Measurements from ENCODE around the gene MAMDC4. TPM values are rescaled to one million over a fixed set of nuclear protein-coding genes. Genes with fewer than 3 reads are reported as not detected.
"Not testable (repeated sequence)": the region's sequence is repeated elsewhere in the genome, so short reads cannot be mapped to it uniquely, and the experiment has no call there.

Gene MAMDC4
- total RNA-seq, 1 donor = 0.81 TPM

DNA sequence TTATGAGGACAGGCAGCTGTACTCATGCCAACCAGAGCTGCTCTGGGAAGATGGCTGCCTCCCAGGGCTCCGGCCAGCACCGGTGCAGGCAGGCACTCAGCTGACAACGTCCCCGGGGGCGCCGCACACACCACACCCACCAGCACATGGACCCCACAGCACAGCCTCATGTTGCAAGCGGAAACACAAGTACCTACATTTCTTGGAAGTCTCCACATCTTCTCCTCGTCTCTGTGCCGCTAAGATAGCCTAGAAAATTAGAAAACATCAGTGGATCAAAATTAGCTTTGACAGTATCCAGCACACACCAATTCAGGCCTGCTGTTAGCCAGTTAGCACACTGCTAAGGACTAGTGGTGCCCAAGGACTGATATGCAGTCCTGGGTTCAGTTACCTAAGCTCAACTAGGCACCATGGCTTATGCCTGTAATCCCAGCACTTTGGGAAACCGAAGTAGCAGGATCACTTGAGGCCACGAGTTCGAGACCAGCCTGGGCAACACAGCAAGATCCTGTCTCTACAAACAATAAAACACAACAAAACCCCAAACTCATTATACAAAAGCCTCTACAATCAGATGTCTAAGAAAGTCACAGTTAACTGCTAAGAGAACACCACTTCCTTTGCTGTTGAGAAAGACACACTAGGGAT, 11.6 kb downstream of the MAMDC4 start:
- TF ChIP-seq, protein P1, sequence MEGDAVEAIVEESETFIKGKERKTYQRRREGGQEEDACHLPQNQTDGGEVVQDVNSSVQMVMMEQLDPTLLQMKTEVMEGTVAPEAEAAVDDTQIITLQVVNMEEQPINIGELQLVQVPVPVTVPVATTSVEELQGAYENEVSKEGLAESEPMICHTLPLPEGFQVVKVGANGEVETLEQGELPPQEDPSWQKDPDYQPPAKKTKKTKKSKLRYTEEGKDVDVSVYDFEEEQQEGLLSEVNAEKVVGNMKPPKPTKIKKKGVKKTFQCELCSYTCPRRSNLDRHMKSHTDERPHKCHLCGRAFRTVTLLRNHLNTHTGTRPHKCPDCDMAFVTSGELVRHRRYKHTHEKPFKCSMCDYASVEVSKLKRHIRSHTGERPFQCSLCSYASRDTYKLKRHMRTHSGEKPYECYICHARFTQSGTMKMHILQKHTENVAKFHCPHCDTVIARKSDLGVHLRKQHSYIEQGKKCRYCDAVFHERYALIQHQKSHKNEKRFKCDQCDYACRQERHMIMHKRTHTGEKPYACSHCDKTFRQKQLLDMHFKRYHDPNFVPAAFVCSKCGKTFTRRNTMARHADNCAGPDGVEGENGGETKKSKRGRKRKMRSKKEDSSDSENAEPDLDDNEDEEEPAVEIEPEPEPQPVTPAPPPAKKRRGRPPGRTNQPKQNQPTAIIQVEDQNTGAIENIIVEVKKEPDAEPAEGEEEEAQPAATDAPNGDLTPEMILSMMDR (IDR thresholded peaks at IDR 0.05; ENCODE audit: insufficient read depth, low read length) = no peak
- H3K4me3 ChIP-seq (ENCODE audit: low read depth, low read length) = no peak overlapping the region
- DNase-seq (ENCODE audit: low read depth) = no peak

DNA sequence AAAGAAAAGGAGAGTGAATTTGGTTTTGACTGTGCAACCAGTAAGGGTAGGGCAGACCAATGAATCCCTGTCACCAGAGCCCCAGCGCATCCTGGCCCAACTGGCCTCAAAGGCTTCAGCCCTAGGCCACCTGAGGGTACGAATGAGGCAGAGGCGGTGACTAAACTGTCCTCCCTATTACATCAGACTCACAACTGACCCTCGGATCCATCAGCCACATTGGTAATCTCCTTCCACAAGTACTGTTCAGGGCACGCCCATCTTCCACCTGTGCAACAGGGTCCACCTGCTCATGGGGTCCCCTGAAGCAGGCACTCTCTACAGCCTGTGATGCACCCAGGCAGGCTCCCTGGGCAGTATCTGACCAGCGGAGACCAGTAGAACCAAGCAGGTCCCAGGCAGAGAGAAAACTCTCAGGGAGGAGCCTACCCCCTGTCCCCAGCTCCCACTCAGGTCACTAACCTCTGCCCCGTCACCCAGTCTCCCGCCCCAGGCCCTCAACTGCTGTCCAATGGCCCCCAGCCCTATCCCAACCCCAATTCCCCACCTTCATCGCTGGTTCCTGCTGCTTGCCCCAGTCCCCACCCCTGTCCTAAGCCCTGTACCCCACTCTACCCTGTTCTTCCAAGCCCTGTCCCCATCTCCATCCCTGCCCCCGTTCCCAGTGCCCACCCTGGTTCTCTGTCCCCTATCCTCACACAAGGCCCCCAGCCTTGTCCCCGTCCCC, 13.1 kb downstream of the MAMDC4 start:
- DNase-seq (ENCODE audit: low read depth) = no peak
- TF ChIP-seq, protein P1 (IDR thresholded peaks at IDR 0.05; ENCODE audit: insufficient read depth, low read length) = no peak
- H3K4me3 ChIP-seq (ENCODE audit: low read depth, low read length) = peak overlapping the region; percentile 89

DNA sequence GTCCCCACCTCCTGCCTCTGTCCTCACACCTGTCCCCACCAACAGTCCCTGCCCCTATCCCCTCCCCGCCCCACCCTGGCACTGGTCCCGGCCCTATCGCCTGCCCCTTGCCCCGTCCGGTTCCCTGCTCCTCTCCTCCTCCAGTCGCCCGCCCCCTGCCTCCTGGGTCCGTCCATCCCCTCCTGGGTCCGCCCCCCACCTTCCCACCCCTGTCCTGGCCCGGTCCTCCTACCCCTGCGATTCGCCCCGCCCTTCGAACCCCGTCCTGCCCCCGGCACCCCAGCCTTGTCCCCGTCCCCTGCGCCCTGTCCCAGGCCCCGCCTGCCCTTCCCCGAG, 13.6 kb downstream of the MAMDC4 start:
- no peak for DNase-seq (ENCODE audit: low read depth)
- TF ChIP-seq, protein P1 (IDR thresholded peaks at IDR 0.05; ENCODE audit: insufficient read depth, low read length) = no peak
- peak overlapping the region; percentile 89 for H3K4me3 ChIP-seq (ENCODE audit: low read depth, low read length)

DNA sequence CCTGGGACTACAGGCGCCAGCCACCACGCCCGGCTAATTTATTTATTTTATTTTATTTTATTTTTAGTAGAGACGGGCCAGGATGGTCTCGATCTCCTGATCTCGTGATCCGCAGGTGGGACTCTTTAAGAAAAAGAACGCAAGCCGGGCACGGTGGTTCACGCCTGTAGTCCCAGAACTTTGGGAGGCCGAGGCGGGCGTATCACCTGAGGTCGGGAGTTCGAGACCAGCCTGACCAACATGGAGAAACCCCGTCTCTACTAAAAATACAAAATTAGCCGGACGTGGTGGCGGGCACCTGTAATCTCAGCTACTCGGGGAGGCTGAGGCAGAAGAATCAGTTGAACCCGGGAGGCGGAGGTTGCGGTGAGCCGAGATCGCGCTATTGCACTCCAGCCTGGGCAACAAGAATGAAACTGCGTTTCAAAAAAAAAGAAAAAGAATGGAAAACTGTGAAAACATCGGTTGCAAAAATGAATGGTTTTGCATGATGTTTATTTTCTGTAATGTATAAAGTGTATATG, 14.8 kb downstream of the MAMDC4 start:
- peak overlapping the region; percentile 89 for H3K4me3 ChIP-seq (ENCODE audit: low read depth, low read length)
- not testable (repeated sequence) for DNase-seq (ENCODE audit: low read depth)

DNA sequence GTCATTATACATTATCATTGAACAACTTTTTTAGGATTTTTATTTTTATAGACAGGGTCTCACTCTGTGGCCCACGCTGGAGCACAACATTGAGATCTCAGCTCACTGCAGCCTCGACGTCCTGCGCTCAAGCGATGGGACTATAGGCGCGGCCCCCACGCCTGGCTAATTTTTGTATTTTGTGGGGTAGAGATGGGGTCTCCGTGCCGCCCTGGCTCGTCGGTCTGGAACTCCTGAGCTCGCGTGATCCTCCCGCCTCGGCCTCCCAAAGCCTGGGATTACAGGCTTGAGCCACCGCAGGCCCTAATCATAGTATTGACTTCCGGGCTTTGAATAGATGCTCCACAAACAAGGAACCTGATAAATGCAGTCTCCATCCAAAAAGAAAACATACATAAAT, 15.3 kb downstream of the MAMDC4 start:
- TF ChIP-seq, protein P1 (IDR thresholded peaks at IDR 0.05; ENCODE audit: insufficient read depth, low read length) = no peak
- no peak for DNase-seq (ENCODE audit: low read depth)
- H3K4me3 ChIP-seq (ENCODE audit: low read depth, low read length) = no peak overlapping the region

DNA sequence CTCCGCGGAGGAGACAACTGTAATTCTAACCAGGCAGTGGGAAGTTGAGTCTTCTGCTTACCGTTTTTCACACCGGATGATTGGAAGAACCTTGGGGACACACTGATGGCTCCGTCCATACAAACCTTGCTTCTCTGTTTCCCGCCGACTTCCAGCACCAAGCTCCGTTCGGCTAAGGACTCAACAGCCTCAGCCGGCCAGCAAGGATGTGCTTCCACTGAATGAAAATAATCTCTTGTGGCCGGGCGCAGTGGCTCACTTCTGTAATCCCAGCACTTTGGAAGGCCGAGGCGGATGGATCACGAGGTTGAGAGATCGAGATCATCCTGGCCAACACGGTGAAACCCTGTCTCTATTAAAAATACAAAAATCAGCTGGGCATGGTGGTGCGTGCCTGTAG, 15.8 kb downstream of the MAMDC4 start:
- TF ChIP-seq, protein P1 (IDR thresholded peaks at IDR 0.05; ENCODE audit: insufficient read depth, low read length) = no peak
- no peak for DNase-seq (ENCODE audit: low read depth)
- no peak overlapping the region for H3K4me3 ChIP-seq (ENCODE audit: low read depth, low read length)

DNA sequence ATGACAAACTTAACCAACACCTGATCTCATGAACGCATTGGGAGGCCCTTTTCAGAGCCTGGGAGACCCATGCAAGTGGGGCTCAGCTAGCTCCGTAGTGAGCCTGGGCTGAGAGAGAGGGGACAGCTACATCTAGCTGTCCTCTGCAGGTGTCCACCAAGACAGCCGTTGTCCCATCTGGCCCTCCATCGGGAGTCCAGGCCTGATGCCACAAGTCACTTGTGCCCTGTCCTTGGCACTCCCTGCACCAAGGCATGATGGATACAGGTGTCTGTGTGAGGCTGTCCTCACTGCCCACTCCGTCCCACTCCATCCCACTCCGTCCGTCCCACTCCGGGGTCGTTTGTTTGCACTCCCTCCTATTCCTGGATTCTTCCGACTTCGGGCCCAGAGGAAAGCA, 16.5 kb downstream of the MAMDC4 start:
- TF ChIP-seq, protein P1 (IDR thresholded peaks at IDR 0.05; ENCODE audit: insufficient read depth, low read length) = no peak
- no peak for DNase-seq (ENCODE audit: low read depth)
- H3K4me3 ChIP-seq (ENCODE audit: low read depth, low read length) = no peak overlapping the region

DNA sequence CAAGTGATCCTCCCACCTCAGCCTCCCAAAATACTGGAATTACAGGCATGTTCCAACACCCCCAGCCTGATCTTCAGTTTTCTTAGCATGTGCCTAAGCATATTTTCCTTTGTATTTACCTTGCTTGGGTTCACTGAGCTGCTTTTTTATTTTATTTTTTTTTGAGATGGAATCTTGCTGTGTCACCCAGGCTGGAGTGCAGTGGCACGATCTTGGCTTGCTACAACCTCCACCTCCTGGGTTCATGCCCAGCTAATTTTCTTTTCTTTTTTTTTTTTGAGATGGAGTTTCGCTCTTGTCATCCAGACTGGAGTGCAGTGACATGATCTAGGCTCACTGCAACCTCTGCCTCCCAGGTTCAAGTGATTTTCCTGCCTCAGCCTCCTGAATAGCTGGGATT, 17.5 kb downstream of the MAMDC4 start:
- not testable (repeated sequence) for H3K4me3 ChIP-seq (ENCODE audit: low read depth, low read length); DNase-seq (ENCODE audit: low read depth)
